Testis (tissue), 2 donors: Measurements from ENCODE around the gene DNM3.

Source experiments
- CTCF ChIP-seq, 3 experiments: fragments of 450-650 bp in 2 of 3; fragments of 200-600 bp in 1 of 3; sonication (generic) in 1 of 3; IDR thresholded peaks; one replicate each; pipeline ENCODE4 v1.5.1; 2016 to 2019; ENCODE audit warnings: antibody characterized with exemption in 3 of 3, mild to moderate bottlenecking in 2 of 3, moderate library complexity in 1 of 3
- POLR2A ChIP-seq: fragments of 450-650 bp; IDR thresholded peaks from one replicate; pipeline ENCODE4 v1.6.1; 2017; ENCODE audit warnings: antibody characterized with exemption, mild to moderate bottlenecking, moderate library complexity

- TF ChIP-seq POLR2A, result no peak
- TF ChIP-seq CTCF (IDR thresholded peaks at IDR 0.05), result no peak
Observed at GRCh38 chr1:172377565-172377964, 536.3 kb downstream of the DNM3 start.
